K562 treated with DMSO at 1 percent for 24 hours (cell line): ENCODE data around the gene UBE2L5. TPM values are rescaled to one million over a fixed set of nuclear protein-coding genes. Genes with fewer than 3 reads are reported as not detected.

ENCODE experiments used
- total RNA-seq: library from RNA; unstranded; fragments of 300-600 nt; gene quantifications from 2 replicates; pipeline ENCODE4 v1.2.3, GENCODE V29; 2022; ENCODE audit warnings: low read depth; ENCODE audit not compliant: insufficient read depth

UBE2L5 gene
- total RNA-seq: not detected in 2 replicates

GRCh38 chr13:30422054-30422839 is at the start of gene UBE2L5:
Gene UBE2L5 (plus strand): TSS chr13:30422493. CDS start chr13:30427991, 5,498 bp downstream.

GRCh38 chr13:30465593-30466357 is 43.5 kb downstream of the UBE2L5 start, which contains the start of gene HMGB1:
Gene HMGB1 (minus strand): TSS chr13:30465936. CDS start chr13:30463680, 2,256 bp downstream.

Other genes with a start within 250 kb of the UBE2L5 start
- gene KATNAL1, start 114.9 kb upstream of the UBE2L5 start, total RNA-seq: 2.4 and 2.8 TPM in 2 replicates
- 243 and 269 TPM in 2 replicates for gene HMGB1, start 43.4 kb downstream of the UBE2L5 start, total RNA-seq
- gene USPL1, start 195.4 kb downstream of the UBE2L5 start, total RNA-seq: 4.4 TPM in 2 replicates